ENCODE data around the gene TOPBP1.

The TOPBP1 gene

GRCh38 chr3:133600572-133601081 is 61.1 kb downstream of the TOPBP1 start:
- TF ChIP-seq, protein P1, sequence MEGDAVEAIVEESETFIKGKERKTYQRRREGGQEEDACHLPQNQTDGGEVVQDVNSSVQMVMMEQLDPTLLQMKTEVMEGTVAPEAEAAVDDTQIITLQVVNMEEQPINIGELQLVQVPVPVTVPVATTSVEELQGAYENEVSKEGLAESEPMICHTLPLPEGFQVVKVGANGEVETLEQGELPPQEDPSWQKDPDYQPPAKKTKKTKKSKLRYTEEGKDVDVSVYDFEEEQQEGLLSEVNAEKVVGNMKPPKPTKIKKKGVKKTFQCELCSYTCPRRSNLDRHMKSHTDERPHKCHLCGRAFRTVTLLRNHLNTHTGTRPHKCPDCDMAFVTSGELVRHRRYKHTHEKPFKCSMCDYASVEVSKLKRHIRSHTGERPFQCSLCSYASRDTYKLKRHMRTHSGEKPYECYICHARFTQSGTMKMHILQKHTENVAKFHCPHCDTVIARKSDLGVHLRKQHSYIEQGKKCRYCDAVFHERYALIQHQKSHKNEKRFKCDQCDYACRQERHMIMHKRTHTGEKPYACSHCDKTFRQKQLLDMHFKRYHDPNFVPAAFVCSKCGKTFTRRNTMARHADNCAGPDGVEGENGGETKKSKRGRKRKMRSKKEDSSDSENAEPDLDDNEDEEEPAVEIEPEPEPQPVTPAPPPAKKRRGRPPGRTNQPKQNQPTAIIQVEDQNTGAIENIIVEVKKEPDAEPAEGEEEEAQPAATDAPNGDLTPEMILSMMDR (IDR thresholded peaks at IDR 0.05; ENCODE audit: insufficient read depth, low read length, poor library complexity, severe bottlenecking) = no peak
- no peaks in the 10 kb centered on the region for H3K27me3 ChIP-seq (replicated peaks; ENCODE audit: control insufficient read depth, insufficient read depth, low read length)
- no peak overlapping the region for H3K4me3 ChIP-seq (replicated peaks; ENCODE audit: low read depth, low read length)
- no peak for DNase-seq (ENCODE audit: extremely low read depth, insufficient read length)
- peaks cover 2% of the 10 kb centered on the region; the same call in 1 of the 2 replicates for H3K36me3 ChIP-seq (ENCODE audit: control insufficient read depth, insufficient read depth, low read length)

GRCh38 chr3:133599280-133599679 is 62.5 kb downstream of the TOPBP1 start:
- no peak overlapping the region for H3K4me3 ChIP-seq (replicated peaks; ENCODE audit: low read depth, low read length)
- TF ChIP-seq, protein P1 (IDR thresholded peaks at IDR 0.05; ENCODE audit: insufficient read depth, low read length, poor library complexity, severe bottlenecking) = no peak
- H3K27me3 ChIP-seq (replicated peaks; ENCODE audit: control insufficient read depth, insufficient read depth, low read length) = no peaks in the 10 kb centered on the region
- peaks cover 1% of the 10 kb centered on the region; the same call in 1 of the 2 replicates for H3K36me3 ChIP-seq (ENCODE audit: control insufficient read depth, insufficient read depth, low read length)
- no peak for DNase-seq (ENCODE audit: extremely low read depth, insufficient read length)

DNA sequence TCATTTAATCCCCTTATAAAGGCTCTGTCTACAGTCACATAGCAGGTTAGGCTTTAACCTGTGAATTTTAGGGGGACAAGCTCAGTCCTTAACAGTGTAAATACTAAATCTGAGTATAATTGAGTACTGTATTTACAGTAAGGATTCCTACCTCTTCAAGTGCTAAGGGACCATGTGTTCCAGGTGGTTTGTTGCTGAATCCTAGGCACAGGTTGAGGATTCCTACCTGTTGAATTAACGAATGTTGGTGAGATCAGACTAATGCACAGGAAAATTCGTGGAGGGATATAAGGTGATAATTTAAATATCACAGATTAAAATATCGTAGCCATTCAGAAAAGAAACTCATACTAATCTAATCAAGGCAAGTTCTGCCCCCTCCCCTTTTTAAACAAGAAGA is 63.3 kb downstream of the TOPBP1 start:
- DNase-seq (ENCODE audit: extremely low read depth, insufficient read length) = no peak
- no peak overlapping the region for H3K4me3 ChIP-seq (replicated peaks; ENCODE audit: low read depth, low read length)
- no peaks in the 10 kb centered on the region for H3K27me3 ChIP-seq (replicated peaks; ENCODE audit: control insufficient read depth, insufficient read depth, low read length)
- TF ChIP-seq, protein P1 (IDR thresholded peaks at IDR 0.05; ENCODE audit: insufficient read depth, low read length, poor library complexity, severe bottlenecking) = no peak
- H3K36me3 ChIP-seq (ENCODE audit: control insufficient read depth, insufficient read depth, low read length) = peaks cover 1% of the 10 kb centered on the region; the same call in 1 of the 2 replicates

DNA sequence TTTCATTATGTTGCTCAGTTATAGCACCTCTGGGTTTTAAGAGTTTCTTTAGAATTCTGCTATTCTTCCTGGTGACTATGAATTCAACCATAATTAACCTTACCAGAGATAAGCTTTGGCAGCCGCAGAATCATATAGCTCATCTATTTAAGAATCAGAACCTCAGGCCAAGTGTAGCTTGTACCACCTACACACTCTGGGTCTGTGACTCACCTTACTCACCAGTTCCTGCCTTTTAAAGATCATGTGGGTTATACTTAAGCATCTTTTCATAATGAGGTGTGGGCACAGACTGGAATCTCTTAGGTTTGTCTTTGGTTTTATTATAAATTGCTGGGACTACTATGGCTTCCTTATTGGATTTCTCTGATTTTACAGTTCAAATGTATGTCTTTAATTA is 66.4 kb downstream of the TOPBP1 start:
- peaks cover 1% of the 10 kb centered on the region; the same call in 1 of the 2 replicates for H3K36me3 ChIP-seq (ENCODE audit: control insufficient read depth, insufficient read depth, low read length)
- no peaks in the 10 kb centered on the region for H3K27me3 ChIP-seq (replicated peaks; ENCODE audit: control insufficient read depth, insufficient read depth, low read length)
- no peak overlapping the region for H3K4me3 ChIP-seq (replicated peaks; ENCODE audit: low read depth, low read length)
- TF ChIP-seq, protein P1 (IDR thresholded peaks at IDR 0.05; ENCODE audit: insufficient read depth, low read length, poor library complexity, severe bottlenecking) = no peak
- no peak for DNase-seq (ENCODE audit: extremely low read depth, insufficient read length)

DNA sequence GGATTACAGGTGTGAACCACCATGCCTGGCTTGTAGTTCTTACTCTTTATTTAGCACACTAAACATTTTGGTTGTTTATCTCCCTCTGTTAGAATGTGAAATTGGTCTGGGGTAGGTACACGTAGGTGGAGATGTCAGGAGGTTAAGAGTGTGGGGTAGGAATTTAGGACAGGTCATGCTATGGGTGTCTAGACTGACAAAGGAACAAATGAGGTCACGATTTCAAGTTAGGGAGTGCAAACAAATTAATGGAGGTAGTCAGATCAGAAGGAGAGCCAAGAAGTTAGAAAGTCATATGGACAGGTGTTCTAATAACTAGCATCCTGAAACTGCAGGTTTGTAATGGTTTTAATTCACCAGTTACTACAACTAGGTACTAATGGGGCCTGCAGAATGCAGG is 68.5 kb downstream of the TOPBP1 start:
- peaks cover 1% of the 10 kb centered on the region for H3K36me3 ChIP-seq (ENCODE audit: control insufficient read depth, insufficient read depth, low read length)
- DNase-seq (ENCODE audit: extremely low read depth, insufficient read length) = peak; percentile 22
- no peak overlapping the region for H3K4me3 ChIP-seq (replicated peaks; ENCODE audit: low read depth, low read length)
- TF ChIP-seq, protein P1 (IDR thresholded peaks at IDR 0.05; ENCODE audit: insufficient read depth, low read length, poor library complexity, severe bottlenecking) = no peak
- H3K27me3 ChIP-seq (replicated peaks; ENCODE audit: control insufficient read depth, insufficient read depth, low read length) = no peaks in the 10 kb centered on the region

- DNase-seq (ENCODE audit: extremely low read depth, insufficient read length) = peak; percentile 52
- Histone ChIP-seq H3K4me3 (replicated peaks; ENCODE audit: low read depth, low read length) (no peak overlapping the region), H3K27me3 (replicated peaks; ENCODE audit: control insufficient read depth, insufficient read depth, low read length) (no peaks in the 10 kb centered on the region), H3K36me3 (ENCODE audit: control insufficient read depth, insufficient read depth, low read length) (peaks cover 3% of the 10 kb centered on the region)
- TF ChIP-seq, protein P1 (IDR thresholded peaks at IDR 0.05; ENCODE audit: insufficient read depth, low read length, poor library complexity, severe bottlenecking) = no peak
Observed at GRCh38 chr3:133592843-133593242, 68.9 kb downstream of the TOPBP1 start.

Measured in GM06990 (cell line).